OCI-LY3 (cell line): ENCODE data around the gene B4GALNT4.

Source experiments
- H2AFZ ChIP-seq: fragments of 200-600, 300-600 bp; shearing (Covaris generic); 2 replicates; pipeline ENCODE4 v1.6.0; 2014; ENCODE audit warnings: antibody characterized with exemption, low read depth, low read length
- H3K27ac ChIP-seq: fragments of 200-600, 300-600 bp; sonication (generic); 2 replicates; pipeline ENCODE4 v1.5.1; 2014; ENCODE audit warnings: mild to moderate bottlenecking, low read length, moderate library complexity, mixed read lengths
- H3K27me3 ChIP-seq: fragments of 200-600, 300-600 bp; sonication (generic); 2 replicates; pipeline ENCODE4 v1.6.1; 2014; ENCODE audit warnings: low read depth, low read length, mixed read lengths
- H3K36me3 ChIP-seq: fragments of 200-600, 300-600 bp; sonication (generic); replicated peaks from 2 replicates; pipeline ENCODE3; 2014; ENCODE audit warnings: low read depth, low read length, mixed read lengths
- H3K4me1 ChIP-seq: fragments of 300-600, 200-600 bp; sonication (generic); 2 replicates; pipeline ENCODE4 v1.6.1; 2014; ENCODE audit warnings: low read length, mixed read lengths
- H3K4me2 ChIP-seq: fragments of 200-600, 300-600 bp; sonication (generic); 2 replicates; pipeline ENCODE4 v1.6.1; 2014; ENCODE audit warnings: low read length, mixed read lengths
- H3K4me3 ChIP-seq: fragments of 300-600, 200-600 bp; sonication (generic); 2 replicates; pipeline ENCODE4 v1.5.1; 2014; ENCODE audit warnings: antibody characterized with exemption, mild to moderate bottlenecking, low read length, moderate library complexity
- H3K79me2 ChIP-seq: fragments of 300-600, 200-600 bp; shearing (Covaris generic); 2 replicates; pipeline ENCODE4 v1.6.1; 2014; ENCODE audit warnings: mild to moderate bottlenecking, low read length, mixed read lengths
- H3K9ac ChIP-seq: fragments of 300-600, 200-600 bp; shearing (Covaris generic); 2 replicates; pipeline ENCODE4 v1.6.0; 2014; ENCODE audit warnings: mild to moderate bottlenecking, low read length, moderate library complexity
- H3K9me3 ChIP-seq: fragments of 200-600, 300-600 bp; shearing (Covaris generic); 2 replicates; pipeline ENCODE4 v1.6.1; 2014; ENCODE audit warnings: low read length, mixed read lengths; ENCODE audit not compliant: insufficient read depth
- H4K20me1 ChIP-seq: fragments of 200-600, 300-600 bp; sonication (generic); 2 replicates; pipeline ENCODE4 v1.6.1; 2016; ENCODE audit warnings: low read length, mixed read lengths; ENCODE audit not compliant: insufficient read depth
- CTCF ChIP-seq: fragments of 200-600, 300-600 bp; sonication (generic); IDR thresholded peaks from 2 replicates; pipeline ENCODE4 v1.5.1; 2014; ENCODE audit warnings: antibody characterized with exemption, low read length, low read depth
- EZH2phosphoT487 ChIP-seq: fragments of 200-600 bp; shearing (Covaris generic); IDR thresholded peaks from 2 replicates; pipeline ENCODE4 v1.6.1; 2018; ENCODE audit warnings: antibody characterized with exemption, mixed run types, low read depth

B4GALNT4 gene

GRCh38 chr11:412641-413119 is 43.4 kb downstream of the B4GALNT4 start:
- Histone ChIP-seq H2AFZ (no peak overlapping the region), H4K20me1 (no peaks in the 10 kb centered on the region), H3K4me3 (no peak overlapping the region), H3K9ac (no peak overlapping the region), H3K4me1 (no peaks in the 10 kb centered on the region), H3K9me3 (no peaks in the 10 kb centered on the region), H3K36me3 (no peaks in the 10 kb centered on the region), H3K27me3 (peaks cover 5% of the 10 kb centered on the region; the same call in 1 of the 2 replicates), H3K27ac (no peak overlapping the region), H3K4me2 (no peak overlapping the region), H3K79me2 (no peaks in the 10 kb centered on the region)
- TF ChIP-seq EZH2phosphoT487 = no peak
- TF ChIP-seq CTCF = no peak

GRCh38 chr11:413120-414081 is 44.1 kb downstream of the B4GALNT4 start:
- no peaks in the 10 kb centered on the region for H3K36me3 ChIP-seq
- no peak overlapping the region for H3K4me3 ChIP-seq
- no peaks in the 10 kb centered on the region for H4K20me1 ChIP-seq
- no peak overlapping the region for H3K9ac ChIP-seq
- H3K27me3 ChIP-seq = peaks cover 5% of the 10 kb centered on the region; the same call in 1 of the 2 replicates
- TF ChIP-seq EZH2phosphoT487 = no peak
- TF ChIP-seq CTCF = no peak
- no peak overlapping the region for H2AFZ ChIP-seq
- no peaks in the 10 kb centered on the region for H3K79me2 ChIP-seq
- H3K4me1 ChIP-seq = no peaks in the 10 kb centered on the region
- H3K9me3 ChIP-seq = no peaks in the 10 kb centered on the region
- no peak overlapping the region for H3K4me2 ChIP-seq
- no peak overlapping the region for H3K27ac ChIP-seq

GRCh38 chr11:414318-414857 is 45.1 kb downstream of the B4GALNT4 start:
- Histone ChIP-seq H3K36me3 (no peaks in the 10 kb centered on the region), H3K9me3 (no peaks in the 10 kb centered on the region), H3K9ac (no peak overlapping the region), H3K79me2 (no peaks in the 10 kb centered on the region), H2AFZ (no peak overlapping the region), H3K27ac (no peak overlapping the region), H3K27me3 (peaks cover 5% of the 10 kb centered on the region; the same call in 1 of the 2 replicates), H3K4me2 (no peak overlapping the region), H4K20me1 (no peaks in the 10 kb centered on the region), H3K4me1 (no peaks in the 10 kb centered on the region), H3K4me3 (no peak overlapping the region)
- TF ChIP-seq CTCF (no peak), EZH2phosphoT487 (no peak)

- H3K9ac ChIP-seq = no peak overlapping the region
- no peaks in the 10 kb centered on the region for H3K4me1 ChIP-seq
- no peak overlapping the region for H3K27ac ChIP-seq
- no peaks in the 10 kb centered on the region for H4K20me1 ChIP-seq
- H3K79me2 ChIP-seq = no peaks in the 10 kb centered on the region
- H3K27me3 ChIP-seq = peaks cover 5% of the 10 kb centered on the region; the same call in 1 of the 2 replicates
- no peaks in the 10 kb centered on the region for H3K36me3 ChIP-seq
- no peak for TF ChIP-seq CTCF
- no peak for TF ChIP-seq EZH2phosphoT487
- no peak overlapping the region for H2AFZ ChIP-seq
- no peak overlapping the region for H3K4me2 ChIP-seq
- H3K4me3 ChIP-seq = no peak overlapping the region
- H3K9me3 ChIP-seq = no peaks in the 10 kb centered on the region
Observed at GRCh38 chr11:415640-416041, 46.3 kb downstream of the B4GALNT4 start.
